ENCODE results near the gene MIA2. TPM values are rescaled to one million over a fixed set of nuclear protein-coding genes. Genes with fewer than 3 reads are reported as not detected.

Gene MIA2
- 15.0 and 15.3 TPM in 2 replicates for total RNA-seq (2021)
- long read RNA-seq, partial matches to known transcripts = 18 of 85 reads
- long read RNA-seq, other reads (novel, unspliced or antisense) = 67 of 85 reads

- no peak within 1 kb of the TSS for H2AK5ac ChIP-seq (ENCODE audit: insufficient read length, low read length)
- Mint-ChIP-seq H3K9me3 (no peaks in the 10 kb centered on the region), H3K27me3 (ENCODE audit: low read depth) (no peaks in the 10 kb centered on the region), H3K27ac (no peak within 1 kb of the TSS), H3K4me1 (0 out of 4 replicates have a peak, but pooled peaks cover 3% of the 10 kb centered on the region in 2 experiments), H3K36me3 (ENCODE audit: insufficient read depth in 1 of 3, low read depth in 3 of 3) (no peaks in the 10 kb centered on the region), H3K4me3 (no peak within 1 kb of the TSS)
- no peak within 1 kb of the TSS for H3K23ac ChIP-seq (ENCODE audit: insufficient read length, low read depth, low read length)
- no peak within 1 kb of the TSS for H3K9ac ChIP-seq (ENCODE audit: extremely low read depth, insufficient read length, low read length)
- WGBS (ENCODE audit: extremely low coverage, insufficient read length, low lambda C conversion rate) = no CpG with 5 or more reads among the region's 7 CpGs
- no peak within 1 kb of the TSS for H4K8ac ChIP-seq (replicated peaks; ENCODE audit: insufficient read length, low read depth, low read length)
- H2BK15ac ChIP-seq (ENCODE audit: low read depth, low read length) = no peak within 1 kb of the TSS
- no peak within 1 kb of the TSS for H2BK5ac ChIP-seq (ENCODE audit: insufficient read length, low read length)
- TF ChIP-seq CTCF (conservative IDR thresholded peaks at IDR 0.05) = no peak
- H3K9me3 ChIP-seq (ENCODE audit: control insufficient read depth, low read depth, low read length) = no peaks in the 10 kb centered on the region
- no peak within 1 kb of the TSS for H4K5ac ChIP-seq (ENCODE audit: insufficient read length, low read depth, low read length)
- H3K4me2 ChIP-seq (ENCODE audit: insufficient read depth, insufficient read length, low read length) = no peak within 1 kb of the TSS
- no peaks in the 10 kb centered on the region for H3K79me2 ChIP-seq (ENCODE audit: insufficient read depth, low read length)
- no peaks in the 10 kb centered on the region for H3K27me3 ChIP-seq (ENCODE audit: insufficient read depth, low read length)
- no peak within 1 kb of the TSS for H2BK120ac ChIP-seq (ENCODE audit: low read depth, low read length, poor library complexity, severe bottlenecking)
- H3K79me1 ChIP-seq (ENCODE audit: insufficient read depth, low read depth, low read length, poor library complexity, severe bottlenecking) = no peaks in the 10 kb centered on the region
- DNase-seq = no peak
- H2BK20ac ChIP-seq (ENCODE audit: low read depth, low read length, poor library complexity, severe bottlenecking) = no peak within 1 kb of the TSS
- H3K23me2 ChIP-seq (ENCODE audit: insufficient read length, low read depth, low read length, poor library complexity, severe bottlenecking) = no peaks in the 10 kb centered on the region
- H2BK12ac ChIP-seq (ENCODE audit: insufficient read length, low read depth, low read length) = no peak within 1 kb of the TSS
- H3K14ac ChIP-seq (ENCODE audit: insufficient read depth, low read length) = no peak within 1 kb of the TSS
- H3K4me1 ChIP-seq (ENCODE audit: insufficient read depth, low read length) = no peaks in the 10 kb centered on the region
- H4K20me1 ChIP-seq (ENCODE audit: control insufficient read depth, insufficient read depth, insufficient read length) = no peaks in the 10 kb centered on the region
- no peak within 1 kb of the TSS for H3K4ac ChIP-seq (ENCODE audit: low read depth, low read length)
- H3K18ac ChIP-seq (ENCODE audit: insufficient read length, low read depth, low read length) = no peak within 1 kb of the TSS
- H3K56ac ChIP-seq (ENCODE audit: insufficient read length, low read depth, low read length) = no peak within 1 kb of the TSS
- no peak within 1 kb of the TSS for H4K91ac ChIP-seq (ENCODE audit: insufficient read length, low read depth, low read length)
- H2AFZ ChIP-seq (ENCODE audit: low read length) = no peak within 1 kb of the TSS
- no peak within 1 kb of the TSS for H3T11ph ChIP-seq (ENCODE audit: low read length)
- H3K27ac ChIP-seq (ENCODE audit: insufficient read length, low read depth, low read length) = no peak within 1 kb of the TSS
Measured at GRCh38 chr14:39233680-39234326, at the start of gene MIA2. Gene MIA2 (plus strand): TSS chr14:39233915. CDS start chr14:39234115, 200 bp downstream.
